BJ (cell line): ENCODE data around the gene EIF2S1. TPM values are rescaled to one million over a fixed set of nuclear protein-coding genes. Genes with fewer than 3 reads are reported as not detected.
"Not testable (repeated sequence)": the region's sequence is repeated elsewhere in the genome, so short reads cannot be mapped to it uniquely, and the experiment has no call there.

Experiments
- CTCF ChIA-PET: fragments of 350-600 bp; formaldehyde crosslinking; extraction: SDS; loops from one replicate; lab custom pipeline; 2021; ENCODE audit warnings: antibody characterized with exemption, inconsistent platforms; lab: Yijun Ruan, JAX
- POLR2A ChIA-PET: fragments of 300-600 bp; sonication (Branson Sonifier 250); formaldehyde crosslinking; extraction: SDS; loops from one replicate; lab custom pipeline; 2021; ENCODE audit warnings: antibody characterized with exemption; lab: Charles Lee
- DNase-seq: peaks from one replicate; pipeline ENCODE4 v3.0.0-alpha.2; 2011; ENCODE audit warnings: low read depth
- H3K27me3 ChIP-seq: 2 replicates; pipeline ENCODE4 v1.6.0; 2011; ENCODE audit warnings: low read length; ENCODE audit not compliant: control insufficient read depth, insufficient read depth
- H3K36me3 ChIP-seq: 2 replicates; pipeline ENCODE4 v1.5.1; 2011; ENCODE audit warnings: low read length; ENCODE audit not compliant: control insufficient read depth, insufficient read depth
- H3K4me3 ChIP-seq: 2 replicates; pipeline ENCODE4 v1.5.1; 2011; ENCODE audit warnings: low read depth, mild to moderate bottlenecking, control low read depth, low read length
- polyA plus RNA-seq: library from polyadenylated mRNA; depleted of rRNA; stranded (reverse); fragments of >200 nt; gene quantifications from 2 replicates; pipeline ENCODE4 v1.2.3, GENCODE V29; 2011
- TF ChIP-seq, protein P1 (sequence below): IDR thresholded peaks from 2 replicates; pipeline ENCODE4 v1.5.1; 2011; ENCODE audit warnings: low read depth, mild to moderate bottlenecking, control low read depth, inconsistent platforms, low read length, moderate library complexity; ENCODE audit not compliant: insufficient read depth

Gene EIF2S1
- polyA plus RNA-seq, 1 experiment = 34.4 TPM

DNA sequence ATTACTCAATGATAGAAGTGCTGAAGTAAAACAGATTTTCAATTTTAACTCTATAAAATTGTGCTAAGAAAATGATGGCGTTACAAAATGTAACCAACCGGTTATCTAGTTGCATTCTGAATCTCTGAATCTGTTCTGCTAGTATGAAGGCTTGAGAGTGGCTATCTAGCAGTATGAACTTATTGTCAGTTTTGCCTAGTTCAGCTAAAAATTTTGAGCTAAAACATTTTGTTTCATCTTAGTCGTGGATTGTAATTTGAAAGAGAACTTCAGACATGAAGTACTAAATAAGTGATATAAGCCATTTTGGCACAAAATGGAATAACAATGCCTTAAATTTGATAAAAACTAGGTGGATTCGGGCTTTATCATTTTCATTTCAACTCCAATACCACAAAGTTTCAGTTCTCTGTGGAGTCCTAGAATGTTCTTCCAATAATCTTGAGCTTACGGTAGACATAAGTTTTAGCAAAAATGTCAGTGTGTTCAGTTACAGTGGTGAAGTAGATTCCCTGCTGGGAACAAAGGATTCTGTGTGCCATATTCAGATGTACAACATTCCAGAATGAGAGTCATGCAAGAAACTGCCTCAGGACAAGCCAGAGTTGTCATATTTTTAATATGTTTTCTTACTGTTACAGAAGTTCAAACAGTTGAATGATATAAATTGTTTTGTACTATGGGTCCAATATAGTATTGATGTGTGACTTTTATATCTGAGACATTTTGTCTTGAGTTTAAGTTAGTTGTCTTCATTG is 28.6 kb upstream of the EIF2S1 start:
- DNase-seq = no peak
- POLR2A ChIA-PET = interaction anchor here (0.5 kb wide), 1 partner anchor 11 kb away, joined by 5 read pairs; no protein-coding TSS in a partner anchor

DNA sequence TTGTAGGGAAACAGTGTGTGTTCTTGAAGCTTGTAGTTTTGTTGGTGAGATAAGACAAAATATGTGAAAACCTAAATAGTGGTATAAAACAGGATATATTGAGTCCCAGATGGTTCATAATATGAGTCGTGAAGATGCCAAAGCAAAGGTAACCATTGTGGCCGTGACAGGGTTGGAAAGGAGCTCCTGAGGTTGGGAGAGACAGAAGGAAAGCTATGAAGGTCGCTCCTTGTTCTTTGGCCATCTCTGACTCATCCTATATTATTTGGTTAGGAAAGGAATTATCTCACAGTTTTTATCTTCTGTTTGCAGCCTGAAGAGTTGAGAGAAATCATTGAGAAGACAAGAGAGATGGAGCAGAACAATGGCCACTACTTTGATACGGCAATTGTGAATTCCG is 27.7 kb upstream of the EIF2S1 start:
- TF ChIP-seq, protein P1, sequence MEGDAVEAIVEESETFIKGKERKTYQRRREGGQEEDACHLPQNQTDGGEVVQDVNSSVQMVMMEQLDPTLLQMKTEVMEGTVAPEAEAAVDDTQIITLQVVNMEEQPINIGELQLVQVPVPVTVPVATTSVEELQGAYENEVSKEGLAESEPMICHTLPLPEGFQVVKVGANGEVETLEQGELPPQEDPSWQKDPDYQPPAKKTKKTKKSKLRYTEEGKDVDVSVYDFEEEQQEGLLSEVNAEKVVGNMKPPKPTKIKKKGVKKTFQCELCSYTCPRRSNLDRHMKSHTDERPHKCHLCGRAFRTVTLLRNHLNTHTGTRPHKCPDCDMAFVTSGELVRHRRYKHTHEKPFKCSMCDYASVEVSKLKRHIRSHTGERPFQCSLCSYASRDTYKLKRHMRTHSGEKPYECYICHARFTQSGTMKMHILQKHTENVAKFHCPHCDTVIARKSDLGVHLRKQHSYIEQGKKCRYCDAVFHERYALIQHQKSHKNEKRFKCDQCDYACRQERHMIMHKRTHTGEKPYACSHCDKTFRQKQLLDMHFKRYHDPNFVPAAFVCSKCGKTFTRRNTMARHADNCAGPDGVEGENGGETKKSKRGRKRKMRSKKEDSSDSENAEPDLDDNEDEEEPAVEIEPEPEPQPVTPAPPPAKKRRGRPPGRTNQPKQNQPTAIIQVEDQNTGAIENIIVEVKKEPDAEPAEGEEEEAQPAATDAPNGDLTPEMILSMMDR = no peak
- H3K4me3 ChIP-seq = no peak overlapping the region
- ChIA-PET CTCF (interaction anchor here (1.0 to 1.7 kb wide), 2 partner anchors 10 to 166 kb away, joined by 4 read pairs; no protein-coding TSS in a partner anchor), POLR2A (no interaction called here)
- no peaks in the 10 kb centered on the region for H3K27me3 ChIP-seq
- no peak for DNase-seq
- peaks cover 2% of the 10 kb centered on the region; the same call in 1 of the 2 replicates for H3K36me3 ChIP-seq

More for the DNA sequence above, 28.6 kb upstream of the EIF2S1 start:
- no peaks in the 10 kb centered on the region for H3K27me3 ChIP-seq
- peaks cover 2% of the 10 kb centered on the region; the same call in 1 of the 2 replicates for H3K36me3 ChIP-seq
- no peak overlapping the region for H3K4me3 ChIP-seq
- TF ChIP-seq, protein P1 = no peak
- CTCF ChIA-PET = interaction anchor here (0.7 to 1.7 kb wide), 2 partner anchors 9 to 373 kb away, joined by 4 read pairs; no protein-coding TSS in a partner anchor

DNA sequence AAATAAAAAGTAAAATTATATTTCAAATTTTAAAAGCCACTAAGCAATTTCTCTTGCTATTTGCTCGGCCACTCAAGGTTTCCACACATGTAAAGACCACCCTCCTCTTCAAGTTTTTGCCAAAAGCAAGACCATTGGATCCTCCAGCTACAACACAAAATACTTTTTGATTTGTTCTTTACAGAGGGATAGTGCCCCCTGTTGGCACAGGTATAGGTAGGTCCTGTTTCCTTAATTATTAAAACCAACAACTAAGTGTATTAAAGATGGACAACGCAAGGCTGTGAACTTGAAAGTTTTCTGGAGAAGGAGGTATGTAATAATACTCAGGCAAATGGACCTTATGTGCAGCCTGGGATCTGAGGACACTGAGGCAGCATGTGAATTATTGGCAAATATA is 24.3 kb upstream of the EIF2S1 start:
- no peak overlapping the region for H3K4me3 ChIP-seq
- no peak for DNase-seq
- CTCF ChIA-PET = no interaction called here
- TF ChIP-seq, protein P1 = peak; percentile 39
- H3K27me3 ChIP-seq = no peaks in the 10 kb centered on the region
- POLR2A ChIA-PET = no interaction called here
- peaks cover 7% of the 10 kb centered on the region for H3K36me3 ChIP-seq

DNA sequence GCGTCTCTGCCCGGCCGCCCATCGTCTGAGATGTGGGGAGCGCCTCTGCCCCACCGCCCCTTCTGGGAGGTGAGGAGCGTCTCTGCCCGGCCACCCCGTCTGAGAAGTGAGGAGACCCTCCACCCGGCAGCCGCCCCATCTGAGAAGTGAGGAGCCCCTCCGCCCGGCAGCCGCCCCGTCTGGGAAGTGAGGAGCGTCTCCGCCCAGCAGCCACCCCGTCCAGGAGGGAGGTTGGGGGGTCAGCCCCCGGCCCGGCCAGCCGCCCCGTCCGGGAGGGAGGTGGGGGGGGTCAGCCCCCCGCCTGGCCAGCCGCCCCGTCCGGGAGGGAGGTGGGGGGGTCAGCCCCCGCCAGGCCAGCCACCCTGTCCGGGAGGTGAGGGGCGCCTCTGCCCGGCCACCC is 18.9 kb upstream of the EIF2S1 start:
- H3K27me3 ChIP-seq, POLR2A ChIA-PET, CTCF ChIA-PET, H3K36me3 ChIP-seq, H3K4me3 ChIP-seq, DNase-seq: not testable (repeated sequence)

DNA sequence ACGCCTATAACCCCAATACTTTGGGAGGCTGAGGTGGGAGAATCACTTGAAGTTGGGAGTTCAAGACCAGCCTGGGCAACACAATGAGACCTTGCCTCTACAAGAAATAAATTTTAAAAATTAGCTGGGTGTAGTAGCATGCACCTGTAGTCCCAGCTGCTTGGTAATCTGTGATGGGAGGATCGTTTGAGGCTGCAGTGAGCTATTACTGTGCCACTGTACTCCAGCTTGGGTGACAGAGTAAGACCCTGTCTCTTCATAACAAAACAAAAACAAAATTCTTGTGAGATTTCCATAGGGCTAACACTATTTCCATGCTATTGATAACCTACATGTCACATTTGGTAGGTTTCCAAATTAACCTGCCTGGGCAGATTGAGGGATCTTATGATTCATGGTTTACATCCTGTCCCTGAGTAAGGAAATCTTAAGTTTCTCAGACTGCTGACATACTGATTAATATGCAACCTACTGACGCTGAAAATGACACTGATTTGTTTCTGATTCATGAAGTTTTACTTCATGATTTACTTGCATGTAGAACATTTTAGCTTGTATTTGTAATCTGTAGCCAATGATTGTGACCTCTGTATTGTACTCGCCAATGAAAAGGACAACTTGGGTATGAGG is 16.4 kb upstream of the EIF2S1 start:
- ChIA-PET POLR2A (no interaction called here), CTCF (no interaction called here)
- DNase-seq = no peak
- TF ChIP-seq, protein P1 = no peak
- Histone ChIP-seq H3K27me3 (no peaks in the 10 kb centered on the region), H3K36me3 (peaks cover 11% of the 10 kb centered on the region), H3K4me3 (no peak overlapping the region)
